Measurements from ENCODE around the gene SPINDOC. TPM values are rescaled to one million over a fixed set of nuclear protein-coding genes. Genes with fewer than 3 reads are reported as not detected.
"Not testable (repeated sequence)": the region's sequence is repeated elsewhere in the genome, so short reads cannot be mapped to it uniquely, and the experiment has no call there.

The SPINDOC gene, protein sequence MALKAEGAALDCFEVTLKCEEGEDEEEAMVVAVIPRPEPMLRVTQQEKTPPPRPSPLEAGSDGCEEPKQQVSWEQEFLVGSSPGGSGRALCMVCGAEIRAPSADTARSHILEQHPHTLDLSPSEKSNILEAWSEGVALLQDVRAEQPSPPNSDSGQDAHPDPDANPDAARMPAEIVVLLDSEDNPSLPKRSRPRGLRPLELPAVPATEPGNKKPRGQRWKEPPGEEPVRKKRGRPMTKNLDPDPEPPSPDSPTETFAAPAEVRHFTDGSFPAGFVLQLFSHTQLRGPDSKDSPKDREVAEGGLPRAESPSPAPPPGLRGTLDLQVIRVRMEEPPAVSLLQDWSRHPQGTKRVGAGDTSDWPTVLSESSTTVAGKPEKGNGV
- 96.4 and 96.8 TPM in 2 replicates for total RNA-seq (2014; rRNA removed; shearing (Covaris generic))

DNA sequence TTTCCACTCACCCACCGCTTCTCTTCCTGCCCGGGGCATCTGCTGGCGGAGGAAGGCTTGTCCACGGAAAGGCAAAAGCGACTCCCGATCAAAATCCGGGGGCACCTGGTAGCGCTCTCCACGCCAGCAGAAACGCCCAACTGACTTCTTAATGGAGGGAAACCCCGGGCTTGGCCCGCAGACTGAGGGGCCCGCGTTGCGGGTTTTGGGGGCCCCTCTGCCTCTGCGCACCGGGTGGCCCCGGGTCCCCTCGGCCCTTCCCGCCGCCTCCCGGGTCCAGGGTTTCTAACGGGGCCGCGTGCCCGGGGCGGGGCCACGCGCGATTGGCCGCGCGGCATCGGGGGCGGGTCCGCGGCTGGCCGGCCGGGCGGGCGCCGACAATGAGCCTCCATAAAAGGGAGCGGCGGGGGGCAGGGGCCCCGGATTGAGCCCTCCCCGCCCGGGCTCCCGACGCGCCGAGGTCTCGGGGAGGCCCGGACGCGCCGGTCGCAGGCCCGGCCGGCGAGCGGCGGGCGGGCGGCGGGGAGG is at the start of gene SPINDOC:
SPINDOC (plus strand) TSS at position 422 of the 528 bp plus-strand sequence. CDS start 231 bp downstream, outside the sequence.
- in situ Hi-C loops (cut with HindIII; ENCODE audit: low sequenced_read_pairs), result no loop called here
- DNase-seq (ENCODE audit: low spot score), result peak; percentile 84

DNA sequence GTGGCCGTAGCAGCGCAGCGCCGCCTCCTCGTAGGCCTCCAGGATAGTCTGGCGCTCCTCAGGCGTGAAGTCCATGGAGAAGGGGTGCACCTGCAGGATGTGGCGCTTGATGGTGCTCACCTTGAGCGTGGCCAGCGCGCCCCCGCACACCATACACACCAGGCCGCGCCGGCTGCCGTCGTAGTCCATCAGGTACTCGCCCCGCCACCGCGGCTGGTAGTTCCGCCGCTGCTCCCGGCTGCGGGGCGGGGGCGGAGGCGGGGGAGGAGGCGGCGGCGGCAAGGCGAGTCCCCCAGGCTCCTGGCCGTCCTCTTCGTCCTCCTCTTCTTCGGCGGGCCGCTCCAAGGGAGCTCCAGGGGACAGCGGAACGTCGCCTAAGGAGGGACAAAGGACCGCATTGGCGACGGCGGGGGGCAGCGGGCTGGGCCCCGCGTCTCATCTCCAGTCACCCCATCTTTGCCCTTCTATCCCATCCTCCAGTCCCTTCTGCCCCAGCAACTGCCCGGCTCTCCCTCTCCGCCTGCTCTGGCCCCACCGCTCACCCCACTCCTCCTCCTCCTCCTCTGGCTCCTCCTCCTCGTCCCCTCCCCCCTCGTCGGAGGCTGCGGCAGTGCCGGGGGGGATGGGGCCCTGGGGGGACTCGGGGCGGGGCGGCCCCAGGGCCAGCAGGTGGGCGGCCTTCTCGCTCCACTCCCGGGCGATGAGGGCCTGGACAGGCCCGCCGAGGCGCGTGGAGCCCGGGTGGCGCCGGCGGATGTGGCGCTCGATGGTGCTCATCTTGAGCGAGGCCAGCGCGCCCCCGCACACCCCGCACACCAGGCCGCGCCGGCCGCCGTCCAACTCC is 49.5 kb upstream of the SPINDOC start:
- DNase-seq (ENCODE audit: low spot score), result no peak
- in situ Hi-C loops (cut with HindIII; ENCODE audit: low sequenced_read_pairs), result no loop called here

DNA sequence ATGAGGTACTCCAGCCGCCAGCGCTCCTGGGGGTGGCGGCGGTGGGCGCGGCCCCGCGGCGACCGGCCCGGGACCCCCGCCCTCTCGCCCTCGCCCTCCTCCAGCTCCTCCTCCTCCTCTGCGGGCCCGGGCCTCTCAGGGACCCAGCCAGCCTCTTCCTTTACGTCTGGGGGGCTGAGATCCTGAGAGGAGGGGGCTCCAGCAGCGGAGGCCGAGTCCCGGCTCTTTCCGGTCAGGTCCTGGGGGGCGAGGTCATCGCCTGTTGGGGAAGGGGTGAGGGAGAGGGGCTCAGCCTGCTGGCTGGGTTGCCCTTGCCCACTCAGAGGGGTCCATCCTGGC is 48.9 kb upstream of the SPINDOC start:
- DNase-seq (ENCODE audit: low spot score), result no peak
- in situ Hi-C loops (cut with HindIII; ENCODE audit: low sequenced_read_pairs), result no loop called here

DNA sequence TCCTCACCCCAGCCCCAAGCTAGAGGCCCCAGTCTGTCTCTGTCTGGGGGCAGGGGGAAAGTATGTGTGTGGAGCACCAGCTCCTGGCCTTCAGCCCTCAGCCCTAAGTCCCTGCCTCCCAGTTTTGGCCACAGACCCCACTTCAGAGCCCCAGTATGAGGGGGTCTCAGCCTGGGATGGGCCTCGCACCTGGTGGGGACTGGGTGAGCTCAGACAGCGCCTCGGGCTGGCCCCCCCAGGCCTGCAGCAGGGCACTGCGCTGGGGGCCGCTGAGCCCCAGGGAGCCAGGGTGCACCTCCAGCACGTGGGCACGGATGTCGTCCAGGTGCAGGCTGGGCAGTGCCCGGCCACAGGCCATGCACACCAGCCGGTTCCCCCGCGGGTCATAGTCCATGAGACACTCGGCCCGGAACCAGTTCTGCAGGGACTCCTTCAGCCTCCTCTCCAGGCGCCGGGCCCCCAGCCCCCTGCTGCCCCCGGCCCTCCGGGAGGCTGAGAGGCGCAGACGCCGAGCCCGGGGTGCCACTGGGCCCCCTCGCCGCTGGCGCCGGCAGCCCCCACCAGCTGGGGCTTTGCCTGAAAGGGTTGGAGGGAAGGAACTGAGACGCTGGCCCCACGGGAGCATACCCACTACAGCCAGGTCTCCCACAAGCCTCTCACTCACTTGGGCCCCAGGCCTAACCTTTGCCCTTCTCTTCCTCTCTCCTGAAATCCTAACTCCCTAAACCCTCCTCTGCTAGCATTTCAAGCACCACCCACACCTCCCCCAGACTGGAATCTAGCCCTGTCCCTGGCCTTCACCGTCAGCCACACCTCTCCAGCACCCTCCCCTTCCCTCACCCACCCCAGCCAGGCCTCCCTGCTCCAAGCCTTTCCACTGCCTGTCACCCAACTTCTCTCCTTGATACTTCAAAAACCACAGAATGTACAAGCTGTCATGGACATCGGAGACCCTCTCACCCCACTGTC is 48.3 kb upstream of the SPINDOC start:
- in situ Hi-C loops (cut with HindIII; ENCODE audit: low sequenced_read_pairs), result no loop called here
- no peak for DNase-seq (ENCODE audit: low spot score)

DNA sequence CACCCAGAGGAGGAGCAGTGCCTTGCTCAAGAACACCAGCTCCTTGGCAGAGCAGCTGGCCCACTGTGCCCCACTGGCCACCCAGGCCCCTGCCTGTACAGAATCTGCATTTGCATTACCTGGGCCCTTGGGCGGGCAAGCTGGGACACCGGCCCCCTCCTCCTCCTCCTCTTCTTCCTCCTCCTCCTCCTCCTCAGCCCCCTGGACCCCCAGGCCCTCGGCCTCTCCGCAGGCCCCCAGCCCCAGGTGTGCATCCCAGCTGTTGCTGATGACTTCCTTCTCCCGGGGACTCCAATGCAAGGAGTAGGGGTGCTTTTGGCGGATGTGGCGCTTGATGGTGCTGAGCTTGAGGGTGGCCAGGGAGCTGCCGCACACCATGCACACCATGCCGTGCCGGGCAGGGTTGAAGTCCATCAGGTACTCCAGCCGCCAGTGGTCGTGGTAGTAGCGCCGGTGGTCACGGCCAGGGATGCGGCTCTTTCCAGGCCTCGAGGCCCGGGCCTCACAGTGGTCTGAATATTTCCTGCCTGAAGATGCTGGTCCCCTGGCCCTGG is 47.5 kb upstream of the SPINDOC start:
- in situ Hi-C loops (cut with HindIII; ENCODE audit: low sequenced_read_pairs), result no loop called here
- DNase-seq (ENCODE audit: low spot score), result no peak

DNA sequence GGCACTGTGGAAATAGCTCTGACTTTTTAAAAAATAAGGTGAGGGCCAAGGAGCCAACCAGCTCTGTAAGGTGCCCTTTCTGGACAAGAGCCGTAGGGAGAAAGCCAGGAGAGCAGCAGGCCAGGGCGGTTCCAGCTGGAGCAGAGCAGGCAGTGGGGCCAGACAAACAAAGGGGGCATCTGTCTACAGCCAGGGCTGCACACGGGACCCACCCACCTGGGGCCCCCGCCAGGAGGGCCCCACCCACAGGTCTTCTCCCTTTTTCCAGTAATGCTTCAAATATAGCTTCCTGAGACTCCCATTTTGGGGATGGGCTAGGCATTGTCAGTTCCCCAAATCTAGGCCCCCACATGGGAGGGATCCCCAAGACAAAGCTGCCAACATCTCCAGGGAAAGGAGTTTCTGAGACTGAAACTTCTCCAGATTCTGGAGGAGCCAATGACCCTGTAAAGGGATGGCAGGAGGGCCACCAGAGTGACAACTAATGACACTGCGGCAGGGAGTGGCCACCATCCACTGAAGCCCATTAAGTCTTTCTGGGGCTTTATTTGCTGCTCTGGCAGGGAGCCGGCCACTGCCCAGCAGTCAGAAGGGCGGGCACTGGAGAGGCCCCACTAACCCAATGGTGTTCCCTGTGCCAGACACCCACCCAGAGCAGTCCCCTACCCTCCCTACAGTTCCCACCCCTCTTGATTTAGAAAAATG is 46.6 kb upstream of the SPINDOC start:
- DNase-seq (ENCODE audit: low spot score), result no peak
- in situ Hi-C loops (cut with HindIII; ENCODE audit: low sequenced_read_pairs), result no loop called here

DNA sequence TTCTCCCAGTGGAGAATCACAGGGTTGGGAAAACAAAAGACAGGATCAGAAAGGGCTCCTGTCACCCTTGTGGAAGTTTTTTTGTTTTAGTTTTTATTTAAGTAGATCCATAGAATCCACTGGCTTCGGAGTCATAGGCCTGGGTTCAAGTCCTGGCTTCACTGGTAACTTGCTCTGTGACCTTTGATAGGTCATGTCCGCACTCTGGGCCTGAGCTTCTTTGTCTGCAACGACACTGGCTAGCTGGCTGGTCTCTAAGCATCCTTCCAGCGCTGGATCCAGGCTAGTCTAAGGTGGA is 46.0 kb upstream of the SPINDOC start:
- DNase-seq (ENCODE audit: low spot score), result no peak
- in situ Hi-C loops (cut with HindIII; ENCODE audit: low sequenced_read_pairs), result no loop called here

DNA sequence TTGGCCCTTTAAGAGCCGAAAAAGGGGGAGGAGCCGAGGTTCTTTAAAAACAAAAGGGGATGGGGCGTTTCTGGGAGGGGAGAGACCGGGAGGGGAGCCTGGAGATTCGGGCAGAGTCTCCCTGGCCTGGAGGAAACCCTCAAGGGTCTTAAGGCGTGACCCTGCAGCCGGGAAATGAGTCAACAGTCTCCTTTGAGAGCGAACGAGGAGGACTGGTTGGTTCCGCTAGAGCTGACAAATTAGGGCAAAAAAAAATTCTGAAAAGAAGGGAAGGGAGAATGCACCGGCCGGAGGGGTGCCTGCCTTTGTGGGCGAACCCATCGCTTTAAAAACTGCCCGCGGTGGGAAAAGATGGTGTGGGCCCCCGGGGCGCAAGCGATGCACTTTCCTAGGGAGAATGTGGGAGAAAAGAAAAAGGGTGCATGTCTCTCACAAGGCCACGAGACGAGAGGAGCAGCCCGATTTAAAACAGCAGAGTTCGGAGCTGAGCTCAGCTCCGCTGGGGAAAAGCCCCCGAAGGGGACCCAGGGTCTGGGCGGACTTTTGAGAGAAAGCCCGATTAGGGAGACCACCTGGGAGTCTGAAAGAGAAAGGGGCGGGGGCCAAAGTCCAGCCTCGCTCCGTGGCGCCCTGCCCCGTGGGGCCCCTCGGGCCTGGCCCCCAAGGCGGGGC is 45.6 kb upstream of the SPINDOC start:
- peak; percentile 92 for DNase-seq (ENCODE audit: low spot score)
- in situ Hi-C loops (cut with HindIII; ENCODE audit: low sequenced_read_pairs), result no loop called here

DNA sequence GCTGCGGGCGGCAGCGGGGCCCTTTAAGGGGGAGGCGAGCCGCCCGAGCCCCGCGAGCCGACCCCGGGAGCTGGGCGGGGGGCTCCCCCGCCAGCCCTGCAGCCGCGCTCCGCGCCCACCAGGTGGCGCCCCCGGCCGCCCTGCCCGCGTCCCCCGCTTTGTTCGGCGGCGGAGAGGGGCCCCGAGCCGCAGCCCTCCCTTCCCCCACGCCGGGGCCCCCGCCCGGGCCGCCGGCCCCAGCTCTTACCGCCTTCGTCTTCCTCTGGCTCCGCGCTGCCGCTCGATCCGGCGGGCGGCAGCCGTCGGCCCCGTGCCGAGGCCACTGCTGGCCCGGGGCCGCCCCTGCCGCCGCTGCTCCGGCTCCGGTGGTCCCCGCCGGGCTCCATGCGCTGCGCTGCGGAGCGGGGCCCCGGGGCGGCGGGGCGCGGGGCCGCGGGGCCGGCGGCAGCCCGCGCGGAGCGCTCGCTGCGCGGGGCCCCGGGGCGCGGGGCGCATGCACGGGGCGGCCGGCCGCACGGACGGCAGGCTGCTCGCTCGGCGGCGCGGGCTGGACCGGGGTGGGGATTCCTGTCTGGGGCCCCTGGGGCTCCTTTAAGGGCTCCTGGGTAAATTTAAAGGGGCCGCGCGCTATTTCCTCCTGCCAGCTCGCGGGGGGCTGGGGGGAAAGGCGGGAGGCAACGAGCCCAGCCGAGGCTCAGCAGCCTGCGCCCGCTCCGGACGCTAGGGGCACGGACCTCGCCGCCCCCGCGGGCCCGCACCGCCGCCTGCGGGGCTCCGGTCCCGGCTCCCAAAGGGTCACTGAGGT is 44.8 kb upstream of the SPINDOC start, which contains the start of gene ZFTA:
ZFTA (minus strand) TSS at position 539 of the 805 bp plus-strand sequence; CDS start at position 386, 153 bp downstream.
- in situ Hi-C loops (cut with HindIII; ENCODE audit: low sequenced_read_pairs), result no loop called here
- DNase-seq (ENCODE audit: low spot score), result peak; percentile 67

DNA sequence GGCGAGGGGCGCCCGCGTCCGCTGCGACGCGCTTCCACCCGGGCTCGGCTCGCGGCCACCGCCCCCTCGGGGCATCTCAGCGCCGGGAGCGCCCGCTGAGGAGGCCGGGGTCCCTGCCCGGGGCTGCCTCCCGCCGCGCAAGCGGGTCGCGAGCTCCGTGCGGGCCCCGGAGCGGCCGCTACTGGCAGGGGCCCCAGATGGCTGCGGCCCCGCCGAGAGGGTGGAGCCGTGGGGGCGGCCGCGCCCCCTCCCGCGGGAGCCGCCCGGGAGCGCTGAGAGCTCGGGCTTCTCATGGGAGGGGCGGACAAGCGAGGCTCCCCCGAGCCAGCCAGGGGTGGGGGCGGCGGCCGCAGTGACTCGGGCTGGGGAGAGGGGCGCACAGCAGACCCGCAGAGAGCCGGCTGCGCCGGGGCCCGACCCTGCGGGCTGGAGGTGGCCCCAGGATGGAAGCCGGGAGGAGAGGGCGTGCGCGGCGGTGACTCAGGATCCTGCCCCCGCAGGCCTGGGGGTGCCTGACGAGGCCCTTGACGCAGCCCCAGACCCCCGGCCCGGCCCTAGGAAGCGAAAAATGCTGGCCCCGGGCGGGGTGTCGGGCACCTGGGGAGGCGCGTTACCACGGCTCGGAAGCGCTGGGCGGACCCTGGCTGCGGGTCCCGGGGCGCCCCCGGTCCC is 44.1 kb upstream of the SPINDOC start:
- in situ Hi-C loops (cut with HindIII; ENCODE audit: low sequenced_read_pairs), result no loop called here

DNA sequence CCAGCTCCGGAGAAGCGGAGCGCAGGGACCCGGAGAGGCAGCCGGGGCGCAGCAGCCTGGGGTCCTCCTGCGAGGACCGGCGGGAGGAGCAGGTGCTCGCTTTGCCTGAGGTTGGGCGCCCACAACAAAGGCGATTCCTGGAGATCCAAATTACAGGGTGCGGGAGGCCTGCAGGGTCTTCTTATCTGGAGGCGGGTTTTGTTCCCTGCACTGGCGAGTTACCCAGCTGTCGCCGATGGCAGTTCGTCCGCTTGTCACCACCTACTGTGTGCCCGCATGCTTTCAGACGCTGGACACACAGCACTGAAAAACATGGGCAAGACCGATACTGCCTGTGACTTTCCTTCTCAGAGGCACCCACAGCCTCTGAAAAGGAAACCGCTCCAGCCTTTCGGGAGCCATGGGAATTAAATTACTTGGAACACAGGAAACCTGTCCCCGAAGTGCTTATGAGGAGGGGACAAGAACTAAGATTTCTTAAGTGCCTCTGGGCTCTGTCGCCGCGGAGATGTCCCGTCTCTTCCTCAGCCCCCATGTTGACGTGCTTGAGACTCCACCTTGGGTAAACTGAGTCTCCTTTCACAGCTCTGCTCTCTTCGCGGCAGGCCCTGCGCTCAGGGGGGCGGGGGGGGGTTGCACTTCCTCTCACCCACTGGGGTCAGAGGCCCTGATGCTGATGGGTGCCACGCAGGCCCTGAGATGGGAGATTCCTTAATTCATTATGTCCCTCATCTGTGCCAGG is 43.4 kb upstream of the SPINDOC start:
- in situ Hi-C loops (cut with HindIII; ENCODE audit: low sequenced_read_pairs), result no loop called here
- peak; percentile 56 for DNase-seq (ENCODE audit: low spot score)

More for the DNA sequence above, 44.1 kb upstream of the SPINDOC start:
- no peak for DNase-seq (ENCODE audit: low spot score)

DNA sequence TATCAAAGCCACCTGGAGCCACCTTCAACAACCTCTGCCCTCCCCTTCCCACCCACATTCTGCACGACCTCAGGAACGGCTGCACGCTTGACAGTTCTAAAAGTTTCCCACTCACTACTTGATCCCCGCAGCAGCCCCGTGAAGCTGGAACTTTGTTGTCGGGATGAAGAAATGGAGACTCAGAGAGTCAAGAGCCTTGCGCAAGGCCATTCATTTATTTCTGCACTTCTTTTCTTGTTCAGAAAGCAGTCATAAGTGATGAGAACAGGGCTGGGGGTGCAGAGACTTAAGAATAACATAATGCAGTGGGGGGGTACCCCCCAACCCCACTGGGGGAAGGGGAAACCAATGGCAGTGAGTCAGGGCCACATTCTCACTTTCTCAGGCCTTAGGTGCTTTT is 42.5 kb upstream of the SPINDOC start:
- DNase-seq (ENCODE audit: low spot score), result no peak
- in situ Hi-C loops (cut with HindIII; ENCODE audit: low sequenced_read_pairs), result no loop called here

DNA sequence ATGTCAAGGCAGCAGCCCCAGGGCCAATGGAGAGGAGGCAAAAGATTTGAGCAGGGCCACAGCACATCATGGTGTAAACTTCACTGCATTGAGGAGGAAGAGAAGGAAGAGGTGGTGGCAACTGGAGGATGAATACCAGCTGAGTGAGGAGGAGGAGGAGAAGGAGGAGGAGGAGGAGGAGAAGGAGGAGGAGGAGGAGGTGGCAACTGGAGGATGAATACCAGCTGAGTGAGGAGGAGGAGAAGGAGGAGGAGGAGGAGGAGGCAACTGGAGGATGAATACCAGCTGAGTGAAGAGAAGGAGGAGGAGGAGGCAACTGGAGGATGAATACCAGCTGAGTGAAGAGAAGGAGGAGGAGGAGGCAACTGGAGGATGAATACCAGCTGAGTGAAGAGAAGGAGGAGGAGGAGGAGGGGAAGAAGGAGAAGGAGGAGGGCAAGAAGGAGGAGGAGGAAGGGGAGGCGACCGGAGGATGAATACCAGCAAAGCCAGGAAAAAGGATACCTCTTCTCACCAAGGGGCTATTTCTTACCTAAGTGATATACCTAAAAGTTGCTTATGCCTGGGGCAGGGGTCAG is 41.4 kb upstream of the SPINDOC start:
- in situ Hi-C loops (cut with HindIII; ENCODE audit: low sequenced_read_pairs); DNase-seq (ENCODE audit: low spot score): not testable (repeated sequence)

DNA sequence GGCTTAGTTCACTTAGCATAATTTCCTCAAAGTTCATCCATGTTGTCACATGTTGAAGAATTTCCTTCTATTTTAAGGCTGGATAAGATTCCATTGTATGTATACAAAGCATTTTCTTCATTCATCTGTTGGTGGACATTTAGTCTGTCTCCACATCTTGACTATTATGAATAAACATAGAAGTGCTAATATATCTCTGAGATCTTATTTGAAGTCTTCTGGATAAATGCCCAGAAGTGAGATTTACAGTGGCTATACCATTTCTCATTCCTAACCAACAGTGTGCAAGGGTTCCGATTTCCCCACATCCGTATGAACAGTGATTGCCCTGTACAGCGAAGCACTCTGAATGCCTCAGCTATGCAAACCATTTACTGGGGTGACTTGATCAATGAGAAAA is 38.1 kb upstream of the SPINDOC start:
- in situ Hi-C loops (cut with HindIII; ENCODE audit: low sequenced_read_pairs), result no loop called here
- no peak for DNase-seq (ENCODE audit: low spot score)

DNA sequence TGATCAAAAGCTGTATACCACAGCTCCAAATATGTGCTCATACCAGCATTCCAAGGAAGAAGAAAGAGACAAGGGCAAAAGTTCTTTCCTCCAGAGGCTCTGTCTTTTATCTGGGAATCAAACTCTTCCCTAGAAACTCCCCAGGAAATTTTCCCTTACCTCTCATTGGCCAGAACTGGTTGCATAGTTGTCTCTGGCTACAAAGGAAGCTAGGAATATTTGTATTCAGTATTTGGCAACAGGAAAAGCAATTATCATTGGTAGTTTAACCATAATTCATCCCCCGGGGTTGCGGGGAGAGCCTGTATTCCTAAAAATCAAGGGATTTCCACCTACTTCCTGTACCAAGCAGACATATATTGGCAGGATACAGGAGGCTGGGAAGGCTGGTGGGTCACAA is 34.2 kb upstream of the SPINDOC start:
- no peak for DNase-seq (ENCODE audit: low spot score)
- in situ Hi-C loops (cut with HindIII; ENCODE audit: low sequenced_read_pairs), result no loop called here

DNA sequence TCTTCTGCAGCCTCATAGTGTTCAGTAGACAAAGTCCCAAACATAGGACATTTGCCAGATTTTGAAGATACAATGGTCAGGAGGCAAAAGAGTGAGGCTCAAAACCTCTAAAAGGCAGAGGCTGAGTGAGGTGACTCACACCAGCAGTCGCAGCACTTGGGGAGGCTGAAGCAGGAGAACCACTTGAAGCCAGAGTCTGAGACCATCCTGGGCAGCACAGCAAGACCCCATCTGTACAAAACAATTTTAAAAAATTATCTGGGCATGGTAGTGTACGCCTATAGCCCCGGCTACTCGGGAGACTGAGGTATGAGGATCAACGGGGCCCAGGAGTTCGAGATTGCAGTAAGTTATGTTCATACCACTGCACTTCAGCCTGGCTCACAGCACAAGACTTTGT is 30.5 kb upstream of the SPINDOC start:
- no peak for DNase-seq (ENCODE audit: low spot score)
- in situ Hi-C loops (cut with HindIII; ENCODE audit: low sequenced_read_pairs), result no loop called here
